Measurements from ENCODE around the gene PDE6H.

PDE6H gene

DNA sequence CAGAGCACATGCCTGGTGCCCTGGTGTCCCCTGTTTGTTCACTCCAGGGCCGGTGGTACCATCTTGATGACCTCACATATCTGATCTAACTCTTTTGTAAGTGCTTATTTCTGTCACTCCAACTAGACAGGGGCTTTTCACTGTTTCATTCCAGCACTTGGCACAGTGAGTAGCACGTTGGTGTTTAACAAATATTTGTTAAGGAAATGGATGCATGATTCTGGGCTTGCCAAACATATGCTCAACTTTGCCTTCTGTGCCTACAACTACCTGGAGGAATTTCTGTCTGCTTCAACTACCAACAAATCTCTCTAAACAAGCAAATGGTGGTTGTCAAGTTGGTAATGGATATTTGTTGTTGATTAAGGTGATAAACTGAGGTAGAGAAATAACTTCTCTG, 31.6 kb downstream of the PDE6H start:
- DNase-seq (ENCODE audit: low spot score), result no peak

DNA sequence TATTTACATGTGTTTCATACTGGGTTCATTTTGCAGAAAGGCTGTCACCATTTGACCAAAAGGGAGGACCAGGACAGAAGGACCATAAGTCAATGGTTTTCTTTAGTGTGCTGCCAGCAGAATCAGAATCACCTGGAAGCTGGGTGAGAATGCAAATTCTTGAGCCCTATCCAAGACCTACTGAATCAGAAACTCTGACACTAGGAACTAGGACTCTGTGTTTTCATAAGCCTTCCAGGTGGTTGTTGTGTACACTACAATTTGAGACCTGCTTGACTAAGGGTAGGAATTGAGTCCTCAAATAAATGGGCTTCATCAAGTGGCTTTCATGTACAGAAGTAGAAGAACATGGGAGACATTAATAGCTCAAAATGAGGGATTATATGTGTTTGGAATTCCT, 32.2 kb downstream of the PDE6H start:
- DNase-seq (ENCODE audit: low spot score), result no peak

DNA sequence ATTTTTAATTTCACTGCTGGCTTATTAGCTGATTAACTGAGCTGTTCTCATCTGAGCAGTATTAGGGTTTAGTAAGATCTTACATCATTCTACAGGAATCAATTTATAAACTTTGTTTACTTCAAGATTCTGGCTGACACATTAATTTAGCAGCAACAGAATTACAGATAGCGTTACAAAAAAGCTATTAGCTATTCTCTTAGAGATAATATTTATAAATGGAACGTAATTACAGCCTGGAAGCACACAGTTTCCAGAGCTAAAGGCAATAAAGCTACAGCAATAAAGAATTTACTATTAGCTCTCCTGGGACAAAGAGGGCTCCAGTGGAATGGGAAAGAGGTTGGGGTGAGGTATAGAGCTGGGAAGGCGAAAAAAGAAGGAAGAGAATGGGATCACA, 34.7 kb downstream of the PDE6H start:
- no peak for DNase-seq (ENCODE audit: low spot score)

DNA sequence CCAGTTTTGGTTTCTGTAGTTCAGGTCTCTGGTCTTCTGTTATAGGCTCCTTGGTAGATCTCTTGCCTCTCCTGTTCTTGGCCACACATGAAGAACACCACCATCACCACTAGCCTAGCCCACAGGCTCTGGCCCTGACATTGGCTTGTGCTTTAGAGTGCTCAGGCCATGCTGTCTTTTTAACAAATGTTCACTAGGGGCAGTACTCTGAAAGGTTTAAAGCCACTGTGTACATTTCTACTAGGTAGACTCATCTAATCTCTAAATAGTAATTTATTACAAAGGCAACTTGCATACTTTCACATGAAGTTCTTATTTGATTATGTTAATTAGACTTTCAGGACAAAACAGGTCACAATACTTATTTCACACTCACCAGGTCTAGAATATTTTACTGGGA, 38.3 kb downstream of the PDE6H start:
- no peak for DNase-seq (ENCODE audit: low spot score)

DNA sequence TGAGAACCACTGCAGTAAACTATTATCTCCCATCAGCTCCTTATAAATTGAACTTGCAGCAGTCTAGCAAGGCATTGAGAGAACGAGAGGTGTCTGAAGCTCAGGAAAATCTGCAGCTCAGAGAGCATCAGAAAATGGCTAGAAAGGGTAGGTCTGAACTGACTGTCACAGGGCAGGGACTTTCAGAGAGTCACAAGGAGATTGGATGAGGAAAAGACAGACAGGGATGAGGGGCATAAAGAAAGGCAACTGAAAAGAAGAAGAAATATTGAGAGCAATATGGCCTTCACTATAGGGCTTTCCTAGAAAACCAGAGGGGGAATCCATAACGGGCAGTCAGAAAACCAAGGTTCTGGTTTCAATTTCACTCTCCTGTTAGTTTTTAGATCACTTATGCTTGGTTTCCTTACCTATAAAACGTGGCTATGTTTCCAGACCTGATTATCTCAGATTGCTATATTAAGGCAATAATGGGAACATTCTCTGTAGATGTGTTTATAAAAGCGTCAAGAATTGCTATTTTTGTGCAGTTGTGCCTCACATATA, 40.9 kb downstream of the PDE6H start:
- no peak for DNase-seq (ENCODE audit: low spot score)

DNA sequence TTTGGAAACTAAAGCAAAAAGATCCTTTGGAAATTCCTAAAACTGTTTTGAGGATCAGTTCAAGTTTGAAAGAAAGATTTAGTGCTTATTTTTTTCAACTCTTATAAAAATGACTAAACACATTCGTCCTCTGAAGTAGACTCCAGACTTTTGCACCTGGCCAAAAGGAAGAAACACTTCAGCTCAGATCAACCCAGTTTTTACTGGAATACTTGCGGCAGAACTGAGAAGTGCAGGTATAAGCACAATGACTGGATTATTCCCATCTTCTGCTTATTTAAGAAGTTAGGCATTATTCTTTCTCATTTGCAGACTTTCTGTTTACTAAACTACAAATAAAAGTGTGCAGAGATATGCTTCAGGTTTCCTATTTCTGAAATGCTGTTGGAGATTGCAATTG, 41.9 kb downstream of the PDE6H start:
- no peak for DNase-seq (ENCODE audit: low spot score)

DNA sequence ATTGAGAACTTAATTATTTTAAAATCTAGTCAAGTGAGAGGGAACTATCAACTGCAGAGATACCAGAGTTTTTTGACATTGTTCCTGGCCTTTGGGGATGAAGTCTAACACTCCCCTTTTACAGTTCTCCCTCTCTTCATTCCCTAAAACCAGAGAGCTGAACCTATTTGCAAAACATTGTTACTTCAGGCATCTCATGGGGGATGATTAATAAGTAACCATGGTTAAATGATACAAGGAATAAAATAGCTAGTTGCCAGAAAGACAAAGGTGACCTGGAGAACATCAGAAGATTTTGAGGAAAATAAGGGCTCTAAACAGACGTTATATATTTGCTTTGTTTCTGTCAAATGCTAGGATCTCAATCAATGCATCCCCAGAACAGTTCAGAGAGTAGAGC, 42.3 kb downstream of the PDE6H start:
- no peak for DNase-seq (ENCODE audit: low spot score)

DNA sequence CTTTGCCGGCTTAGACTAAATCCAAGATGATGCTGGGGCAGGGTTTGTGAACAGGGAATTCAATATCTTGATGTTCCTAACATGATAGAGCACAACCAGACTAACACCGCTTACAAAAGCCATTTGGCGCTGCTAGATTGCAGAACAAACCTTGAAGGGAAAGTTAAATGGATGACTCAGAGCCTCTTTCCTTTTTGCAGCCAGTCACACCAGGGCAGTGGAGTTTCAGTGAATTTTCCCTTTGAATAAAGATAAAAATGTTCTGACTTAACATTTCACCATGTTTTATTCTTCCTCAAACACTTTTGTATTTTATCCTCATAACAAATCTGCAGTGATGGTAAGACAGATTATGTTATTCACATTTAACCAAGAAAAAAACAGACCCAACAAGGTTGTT, 47.3 kb downstream of the PDE6H start:
- no peak for DNase-seq (ENCODE audit: low spot score)

Measured in CD4-positive, alpha-beta T cell treated with Interleukin-2 at 100 ng/mL for 4 hours (primary cell).